Measurements from ENCODE around the gene ZNF45. TPM values are rescaled to one million over a fixed set of nuclear protein-coding genes. Genes with fewer than 3 reads are reported as not detected.

ZNF45 gene
- polyA plus RNA-seq, 1 of the 3 experiments (the other 2 are of a cell fraction), result 9.7 TPM

DNA sequence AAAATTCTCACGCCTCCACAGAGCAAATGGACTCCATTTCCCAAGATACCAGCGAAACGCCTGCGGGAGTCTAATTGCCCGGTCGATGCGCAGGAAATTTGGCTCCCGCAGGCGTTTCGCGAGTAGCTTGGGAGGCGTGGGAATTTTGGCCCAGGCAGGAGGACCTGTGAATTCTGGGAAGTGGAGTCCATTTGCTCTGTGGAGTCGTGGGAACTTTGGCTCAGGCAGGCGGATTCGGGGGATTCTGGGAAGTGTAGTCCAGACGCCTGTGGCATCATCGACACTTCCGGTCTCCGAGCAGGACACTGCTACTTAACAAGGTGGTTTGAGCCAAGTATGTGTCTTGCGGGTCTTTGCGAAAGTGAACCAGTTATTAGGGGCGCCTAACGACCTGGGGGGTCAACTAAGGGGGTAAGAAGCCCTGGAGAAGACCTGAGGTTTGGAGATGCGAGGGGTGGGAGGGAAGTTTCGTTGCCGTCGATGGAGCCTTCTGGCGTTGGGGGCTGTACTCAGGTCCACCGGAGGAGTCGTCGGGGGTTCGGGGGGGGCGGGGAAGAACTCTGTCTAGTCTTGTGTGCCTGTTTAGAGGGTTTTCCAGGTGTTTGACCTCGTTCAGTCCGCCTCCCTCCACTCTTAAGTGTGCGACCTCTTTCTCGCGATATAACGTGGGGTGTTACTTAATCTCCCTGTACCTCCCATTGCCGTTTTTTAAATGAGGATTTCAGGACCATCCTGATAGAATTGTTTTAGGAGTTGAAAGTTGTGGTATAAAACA is 49.0 kb upstream of the ZNF45 start, which contains the start of gene ZNF155 (continued):
- TF ChIP-seq, protein P1, sequence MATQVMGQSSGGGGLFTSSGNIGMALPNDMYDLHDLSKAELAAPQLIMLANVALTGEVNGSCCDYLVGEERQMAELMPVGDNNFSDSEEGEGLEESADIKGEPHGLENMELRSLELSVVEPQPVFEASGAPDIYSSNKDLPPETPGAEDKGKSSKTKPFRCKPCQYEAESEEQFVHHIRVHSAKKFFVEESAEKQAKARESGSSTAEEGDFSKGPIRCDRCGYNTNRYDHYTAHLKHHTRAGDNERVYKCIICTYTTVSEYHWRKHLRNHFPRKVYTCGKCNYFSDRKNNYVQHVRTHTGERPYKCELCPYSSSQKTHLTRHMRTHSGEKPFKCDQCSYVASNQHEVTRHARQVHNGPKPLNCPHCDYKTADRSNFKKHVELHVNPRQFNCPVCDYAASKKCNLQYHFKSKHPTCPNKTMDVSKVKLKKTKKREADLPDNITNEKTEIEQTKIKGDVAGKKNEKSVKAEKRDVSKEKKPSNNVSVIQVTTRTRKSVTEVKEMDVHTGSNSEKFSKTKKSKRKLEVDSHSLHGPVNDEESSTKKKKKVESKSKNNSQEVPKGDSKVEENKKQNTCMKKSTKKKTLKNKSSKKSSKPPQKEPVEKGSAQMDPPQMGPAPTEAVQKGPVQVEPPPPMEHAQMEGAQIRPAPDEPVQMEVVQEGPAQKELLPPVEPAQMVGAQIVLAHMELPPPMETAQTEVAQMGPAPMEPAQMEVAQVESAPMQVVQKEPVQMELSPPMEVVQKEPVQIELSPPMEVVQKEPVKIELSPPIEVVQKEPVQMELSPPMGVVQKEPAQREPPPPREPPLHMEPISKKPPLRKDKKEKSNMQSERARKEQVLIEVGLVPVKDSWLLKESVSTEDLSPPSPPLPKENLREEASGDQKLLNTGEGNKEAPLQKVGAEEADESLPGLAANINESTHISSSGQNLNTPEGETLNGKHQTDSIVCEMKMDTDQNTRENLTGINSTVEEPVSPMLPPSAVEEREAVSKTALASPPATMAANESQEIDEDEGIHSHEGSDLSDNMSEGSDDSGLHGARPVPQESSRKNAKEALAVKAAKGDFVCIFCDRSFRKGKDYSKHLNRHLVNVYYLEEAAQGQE (IDR thresholded peaks at IDR 0.05; ENCODE audit: low read depth, low read length), result no peak
- TF ChIP-seq RAD21 (IDR thresholded peaks at IDR 0.05; ENCODE audit: low read length) (no peak), RFX5 (IDR thresholded peaks at IDR 0.05; ENCODE audit: low read length) (no peak), FOSL2 (IDR thresholded peaks at IDR 0.05; ENCODE audit: borderline replicate concordance, low read depth) (no peak), MXI1 (IDR thresholded peaks at IDR 0.05; ENCODE audit: low read depth, low read length) (peak; percentile 38; the same call in 1 of the 2 replicates), NFIC (IDR thresholded peaks at IDR 0.05; ENCODE audit: borderline replicate concordance) (peak; percentile 81)
- TF ChIP-seq, protein P2, sequence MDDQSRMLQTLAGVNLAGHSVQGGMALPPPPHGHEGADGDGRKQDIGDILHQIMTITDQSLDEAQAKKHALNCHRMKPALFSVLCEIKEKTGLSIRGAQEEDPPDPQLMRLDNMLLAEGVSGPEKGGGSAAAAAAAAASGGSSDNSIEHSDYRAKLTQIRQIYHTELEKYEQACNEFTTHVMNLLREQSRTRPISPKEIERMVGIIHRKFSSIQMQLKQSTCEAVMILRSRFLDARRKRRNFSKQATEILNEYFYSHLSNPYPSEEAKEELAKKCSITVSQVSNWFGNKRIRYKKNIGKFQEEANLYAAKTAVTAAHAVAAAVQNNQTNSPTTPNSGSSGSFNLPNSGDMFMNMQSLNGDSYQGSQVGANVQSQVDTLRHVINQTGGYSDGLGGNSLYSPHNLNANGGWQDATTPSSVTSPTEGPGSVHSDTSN (IDR thresholded peaks at IDR 0.05), result no peak
- TF ChIP-seq, protein P3, sequence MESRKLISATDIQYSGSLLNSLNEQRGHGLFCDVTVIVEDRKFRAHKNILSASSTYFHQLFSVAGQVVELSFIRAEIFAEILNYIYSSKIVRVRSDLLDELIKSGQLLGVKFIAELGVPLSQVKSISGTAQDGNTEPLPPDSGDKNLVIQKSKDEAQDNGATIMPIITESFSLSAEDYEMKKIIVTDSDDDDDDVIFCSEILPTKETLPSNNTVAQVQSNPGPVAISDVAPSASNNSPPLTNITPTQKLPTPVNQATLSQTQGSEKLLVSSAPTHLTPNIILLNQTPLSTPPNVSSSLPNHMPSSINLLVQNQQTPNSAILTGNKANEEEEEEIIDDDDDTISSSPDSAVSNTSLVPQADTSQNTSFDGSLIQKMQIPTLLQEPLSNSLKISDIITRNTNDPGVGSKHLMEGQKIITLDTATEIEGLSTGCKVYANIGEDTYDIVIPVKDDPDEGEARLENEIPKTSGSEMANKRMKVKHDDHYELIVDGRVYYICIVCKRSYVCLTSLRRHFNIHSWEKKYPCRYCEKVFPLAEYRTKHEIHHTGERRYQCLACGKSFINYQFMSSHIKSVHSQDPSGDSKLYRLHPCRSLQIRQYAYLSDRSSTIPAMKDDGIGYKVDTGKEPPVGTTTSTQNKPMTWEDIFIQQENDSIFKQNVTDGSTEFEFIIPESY (IDR thresholded peaks at IDR 0.05; ENCODE audit: borderline replicate concordance, low read depth), result peak; percentile 91
- TF ChIP-seq, protein P4, sequence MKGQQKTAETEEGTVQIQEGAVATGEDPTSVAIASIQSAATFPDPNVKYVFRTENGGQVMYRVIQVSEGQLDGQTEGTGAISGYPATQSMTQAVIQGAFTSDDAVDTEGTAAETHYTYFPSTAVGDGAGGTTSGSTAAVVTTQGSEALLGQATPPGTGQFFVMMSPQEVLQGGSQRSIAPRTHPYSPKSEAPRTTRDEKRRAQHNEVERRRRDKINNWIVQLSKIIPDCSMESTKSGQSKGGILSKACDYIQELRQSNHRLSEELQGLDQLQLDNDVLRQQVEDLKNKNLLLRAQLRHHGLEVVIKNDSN (IDR thresholded peaks at IDR 0.05; ENCODE audit: borderline replicate concordance, low read depth), result no peak

DNA sequence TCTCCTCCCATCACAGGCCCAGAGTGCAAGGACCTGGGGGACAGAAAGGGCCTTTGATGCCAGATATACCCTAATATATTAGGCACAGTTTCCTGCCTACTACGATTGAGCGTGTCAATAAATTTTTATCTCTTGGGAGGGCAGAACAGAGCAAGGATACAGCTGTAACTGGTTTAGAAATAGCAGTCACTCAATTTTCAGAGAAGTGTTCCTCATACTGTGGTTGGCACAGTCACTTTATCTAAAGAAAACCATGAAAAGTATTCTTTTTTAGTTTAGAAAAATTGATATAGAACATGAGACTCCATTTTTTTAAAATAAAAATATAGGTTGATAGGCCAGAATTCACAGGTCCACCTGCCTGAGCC is 48.4 kb upstream of the ZNF45 start:
- H3K27ac ChIP-seq (ENCODE audit: low read depth in 2 of 2, low read length in 1 of 2), result peak overlapping the region; percentile 22 to 28; a peak in 2 of 4 replicates
- H3K4me2 ChIP-seq, result peak overlapping the region; percentile 78
- H3K79me2 ChIP-seq (ENCODE audit: insufficient read depth), result peaks cover 14% of the 10 kb centered on the region; the same call in 1 of the 2 replicates
- H4K20me1 ChIP-seq (ENCODE audit: insufficient read depth), result no peaks in the 10 kb centered on the region
- ChIA-PET POLR2A (no interaction called here), CTCF (no interaction called here)
- 0 out of 2 replicates have a peak, but pooled peaks cover 8% of the 10 kb centered on the region for H3K9me3 ChIP-seq
- no peaks in the 10 kb centered on the region for H3K27me3 ChIP-seq (ENCODE audit: insufficient read depth)
- 0 out of 2 replicates have a peak overlapping the region, but pooled peaks have one; percentile 24 for H2AFZ ChIP-seq (ENCODE audit: low read depth)
- H3K9ac ChIP-seq, result no peak overlapping the region
- 100% methylated on average over 2 of the region's 2 CpGs for WGBS (ENCODE audit: low lambda C conversion rate)
- TF ChIP-seq GATA2 (CRISPR knock-in tag; IDR thresholded peaks at IDR 0.05), result no peak
- TF ChIP-seq, protein P5, sequence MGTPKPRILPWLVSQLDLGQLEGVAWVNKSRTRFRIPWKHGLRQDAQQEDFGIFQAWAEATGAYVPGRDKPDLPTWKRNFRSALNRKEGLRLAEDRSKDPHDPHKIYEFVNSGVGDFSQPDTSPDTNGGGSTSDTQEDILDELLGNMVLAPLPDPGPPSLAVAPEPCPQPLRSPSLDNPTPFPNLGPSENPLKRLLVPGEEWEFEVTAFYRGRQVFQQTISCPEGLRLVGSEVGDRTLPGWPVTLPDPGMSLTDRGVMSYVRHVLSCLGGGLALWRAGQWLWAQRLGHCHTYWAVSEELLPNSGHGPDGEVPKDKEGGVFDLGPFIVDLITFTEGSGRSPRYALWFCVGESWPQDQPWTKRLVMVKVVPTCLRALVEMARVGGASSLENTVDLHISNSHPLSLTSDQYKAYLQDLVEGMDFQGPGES (IDR thresholded peaks at IDR 0.05; ENCODE audit: low read depth, low read length), result no peak
- no peak for TF ChIP-seq POLR2AphosphoS5 (IDR thresholded peaks at IDR 0.05; ENCODE audit: low read depth, low read length)
- no peak for TF ChIP-seq TEAD4 (IDR thresholded peaks at IDR 0.05; ENCODE audit: borderline replicate concordance, insufficient read depth)
- TF ChIP-seq YY1 (IDR thresholded peaks at IDR 0.05; ENCODE audit: low read depth), result no peak
- peak overlapping the region; percentile 69 to 82; a peak in 3 of 4 replicates for H3K4me3 ChIP-seq (ENCODE audit: low read depth in 2 of 2, low read length in 1 of 2)
- DNase-seq, result no peak
- H3F3A ChIP-seq (replicated peaks; ENCODE audit: insufficient read depth), result peaks cover 7% of the 10 kb centered on the region
- peaks cover 3% of the 10 kb centered on the region in 2 experiments for H3K36me3 ChIP-seq (replicated peaks in 1 of 2; ENCODE audit: control insufficient read depth in 1 of 2, insufficient read depth in 2 of 2, low read length in 1 of 2)
- H3K9me2 ChIP-seq, result no peaks in the 10 kb centered on the region
- H3K4me1 ChIP-seq (ENCODE audit: control insufficient read depth in 1 of 2, insufficient read depth in 2 of 2, low read depth in 1 of 2, low read length in 1 of 2), result peaks cover 0 to 2% of the 10 kb centered on the region in 2 experiments; a peak in 1 of 4 replicates

All from SK-N-SH (cell line).